GM23338 (cell line): ENCODE results near the gene SYNE1. TPM values are rescaled to one million over a fixed set of nuclear protein-coding genes. Genes with fewer than 3 reads are reported as not detected.

Experiments used
- ATAC-seq: fragments of 200-7000 bp; cut with Tn5 transposase; 3 replicates; pipeline ENCODE4 v1.9.1; 2020
- DNase-seq: peaks from one replicate; pipeline ENCODE4 v3.0.0-alpha.2; 2015; ENCODE audit warnings: low spot score
- H2AFZ ChIP-seq: fragments of 200-600 bp; sonication (generic); 2 replicates; pipeline ENCODE4 v1.8.0; 2016; ENCODE audit warnings: antibody characterized with exemption, mild to moderate bottlenecking, moderate library complexity
- H3F3A ChIP-seq: fragments of 200-600 bp; sonication (generic); replicated peaks from 2 replicates; pipeline ENCODE4 v1.8.0; 2017; ENCODE audit warnings: antibody characterized with exemption, mixed run types, low read depth
- H3K27ac ChIP-seq: fragments of 200-600 bp; sonication (generic); 2 replicates; pipeline ENCODE4 v1.6.1; 2016; ENCODE audit warnings: low read depth
- H3K27me3 ChIP-seq: fragments of 200-600 bp; sonication (generic); 2 replicates; pipeline ENCODE4 v1.8.0; 2016; ENCODE audit warnings: mild to moderate bottlenecking, mixed run types, moderate library complexity; ENCODE audit not compliant: insufficient read depth
- H3K36me3 ChIP-seq: fragments of 200-600 bp; sonication (generic); 2 replicates; pipeline ENCODE4 v1.8.0; 2016; ENCODE audit warnings: mild to moderate bottlenecking; ENCODE audit not compliant: insufficient read depth
- H3K4me1 ChIP-seq: fragments of 200-600 bp; sonication (generic); 2 replicates; pipeline ENCODE4 v1.8.0; 2016; ENCODE audit warnings: mild to moderate bottlenecking, moderate library complexity; ENCODE audit not compliant: insufficient read depth
- H3K4me2 ChIP-seq: fragments of 200-600 bp; sonication (generic); 2 replicates; pipeline ENCODE4 v1.7.1; 2017; ENCODE audit warnings: mixed run types
- H3K4me3 ChIP-seq: fragments of 200-600 bp; sonication (generic); 2 replicates; pipeline ENCODE4 v1.6.1; 2016; ENCODE audit warnings: mixed run types
- H3K79me2 ChIP-seq: fragments of 200-600 bp; sonication (generic); replicated peaks from 2 replicates; pipeline ENCODE4 v1.8.0; 2017; ENCODE audit warnings: mild to moderate bottlenecking; ENCODE audit not compliant: insufficient read depth
- H3K9me2 ChIP-seq: fragments of 200-600 bp; sonication (generic); 2 replicates; pipeline ENCODE4 v1.8.0; 2017; ENCODE audit not compliant: insufficient read depth
- H4K20me1 ChIP-seq: fragments of 200-600 bp; sonication (generic); replicated peaks from 2 replicates; pipeline ENCODE4 v1.8.0; 2017; ENCODE audit warnings: mild to moderate bottlenecking; ENCODE audit not compliant: insufficient read depth
- H3K27ac Mint-ChIP-seq: 2 replicates; pipeline ENCODE4 v1.8.0; 2020; ENCODE audit warnings: inconsistent platforms, mild to moderate bottlenecking, moderate library complexity, mixed read lengths
- H3K27me3 Mint-ChIP-seq: 3 replicates; pipeline ENCODE4 v1.8.0; 2022; ENCODE audit warnings: low read depth, mild to moderate bottlenecking, moderate library complexity, mixed read lengths, inconsistent platforms; ENCODE audit not compliant: insufficient read depth, poor library complexity
- H3K36me3 Mint-ChIP-seq: 3 replicates; pipeline ENCODE4 v1.8.0; 2021; ENCODE audit warnings: low read depth, mild to moderate bottlenecking, inconsistent platforms, moderate library complexity, mixed read lengths
- H3K4me1 Mint-ChIP-seq: 3 replicates; pipeline ENCODE4 v1.8.0; 2020; ENCODE audit warnings: mild to moderate bottlenecking, inconsistent platforms, mixed read lengths
- H3K4me3 Mint-ChIP-seq: 3 replicates; pipeline ENCODE4 v1.8.0; 2021; ENCODE audit warnings: moderate library complexity, mild to moderate bottlenecking, inconsistent platforms, mixed read lengths
- H3K9me3 Mint-ChIP-seq: 3 replicates; pipeline ENCODE4 v1.8.0; 2020; ENCODE audit warnings: moderate library complexity, mild to moderate bottlenecking, inconsistent platforms, mixed read lengths
- CREB1 ChIP-seq: fragments of 250-450 bp; sonication (Bioruptor Pico); IDR thresholded peaks from 2 replicates; pipeline ENCODE4 v1.5.0; 2020; ENCODE audit warnings: low read depth, mild to moderate bottlenecking, moderate library complexity
- EZH2 ChIP-seq: fragments of 200-600 bp; sonication (generic); IDR thresholded peaks from one replicate; pipeline ENCODE4 v1.8.0; 2017; ENCODE audit warnings: antibody characterized with exemption, mild to moderate bottlenecking, low read depth; ENCODE audit not compliant: unreplicated experiment
- EZH2phosphoT487 ChIP-seq: fragments of 200-600 bp; sonication (generic); IDR thresholded peaks from one replicate; pipeline ENCODE4 v1.8.1; 2018; ENCODE audit warnings: antibody characterized with exemption; ENCODE audit not compliant: unreplicated experiment
- JUNB ChIP-seq: IDR thresholded peaks from one replicate; pipeline ENCODE4 v1.6.1; 2016; ENCODE audit warnings: antibody characterized with exemption; ENCODE audit not compliant: unreplicated experiment
- NANOG ChIP-seq: IDR thresholded peaks from 2 replicates; pipeline ENCODE4 v1.6.1; 2016; ENCODE audit warnings: antibody characterized with exemption, borderline replicate concordance
- POLR2AphosphoS5 ChIP-seq: IDR thresholded peaks from 2 replicates; pipeline ENCODE4 v1.6.1; 2016; ENCODE audit warnings: antibody characterized with exemption, low read depth
- STAT1 ChIP-seq: IDR thresholded peaks from one replicate; pipeline ENCODE4 v1.6.1; 2016; ENCODE audit warnings: antibody characterized with exemption; ENCODE audit not compliant: unreplicated experiment
- ZNF114 ChIP-seq: fragments of 250-450 bp; sonication (Bioruptor Pico); IDR thresholded peaks from 2 replicates; pipeline ENCODE4 v1.5.0; 2020; ENCODE audit warnings: mild to moderate bottlenecking, moderate library complexity
- ZNF331 ChIP-seq: fragments of 250-450 bp; sonication (Bioruptor Pico); IDR thresholded peaks from 2 replicates; pipeline ENCODE4 v1.5.0; 2020; ENCODE audit warnings: low read depth, mild to moderate bottlenecking, moderate library complexity
- polyA plus RNA-seq: library from polyadenylated mRNA; unstranded; fragments of >200 nt; fragmentation: Nextera tagmentation; extraction: Ambion mirVana; gene quantifications from 2 replicates; pipeline ENCODE4 v1.2.1, GENCODE V29; 2016
- total RNA-seq: library from RNA; depleted of rRNA; stranded (reverse); fragments of >200 nt; shearing (Covaris generic); gene quantifications from 2 replicates; pipeline ENCODE4 v1.2.3, GENCODE V29; 2014
- TF ChIP-seq, protein P1 (sequence below): IDR thresholded peaks from one replicate; pipeline ENCODE4 v1.6.1; 2018; ENCODE audit warnings: antibody characterized with exemption; ENCODE audit not compliant: unreplicated experiment
- TF ChIP-seq, protein P2 (sequence below), 2 experiments: fragments of 200-600 bp in 1 of 2; sonication (generic) in 1 of 2; conservative IDR thresholded peaks; 2 replicates each; pipeline versions ENCODE4 v1.5.1 to v1.6.1; 2016 to 2017; ENCODE audit warnings: antibody characterized with exemption in 2 of 2, low read depth in 2 of 2, mild to moderate bottlenecking in 2 of 2, moderate library complexity in 1 of 2
- TF ChIP-seq, protein P3 (sequence below): IDR thresholded peaks from 2 replicates; pipeline ENCODE4 v1.6.1; 2016; ENCODE audit warnings: antibody characterized with exemption
- TF ChIP-seq, protein P4 (sequence below): fragments of 250-450 bp; sonication (Bioruptor Pico); IDR thresholded peaks from 2 replicates; pipeline ENCODE4 v1.5.0; 2020; ENCODE audit warnings: mild to moderate bottlenecking, moderate library complexity

SYNE1 gene
- total and polyA plus RNA-seq, 2 experiments from 2014 or later = 3.9 to 13.6 TPM

DNA sequence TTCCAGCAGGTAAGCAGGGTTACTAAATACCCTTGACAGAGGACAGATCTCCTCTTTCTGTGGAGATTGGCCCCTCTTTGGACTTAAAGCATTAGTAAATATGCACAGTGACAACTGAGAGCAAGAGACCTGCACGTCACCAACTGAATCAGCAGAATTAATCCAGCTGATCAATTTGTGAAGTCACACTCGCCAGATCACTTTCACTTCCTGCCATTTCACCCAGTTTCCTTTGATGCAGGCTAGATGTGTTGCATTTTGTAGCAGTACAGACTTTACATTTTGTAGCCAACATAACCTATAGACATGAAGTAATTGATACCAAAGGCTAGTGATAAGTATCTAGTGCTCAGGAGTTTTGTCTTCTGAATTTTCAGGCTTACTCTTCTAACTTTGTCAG, 11.9 kb downstream of the SYNE1 start:
- no peaks in the 10 kb centered on the region for H3K9me2 ChIP-seq
- no peaks in the 10 kb centered on the region for H3K36me3 Mint-ChIP-seq
- no peaks in the 10 kb centered on the region for H3K9me3 Mint-ChIP-seq
- H3K4me3 Mint-ChIP-seq = no peak overlapping the region
- H3F3A ChIP-seq = no peaks in the 10 kb centered on the region
- H2AFZ ChIP-seq = no peak overlapping the region
- H3K36me3 ChIP-seq = no peaks in the 10 kb centered on the region
- no peaks in the 10 kb centered on the region for H3K27me3 ChIP-seq
- DNase-seq = no peak
- H3K4me1 Mint-ChIP-seq = no peaks in the 10 kb centered on the region
- no peak for ATAC-seq
- H3K4me3 ChIP-seq = no peak overlapping the region
- H4K20me1 ChIP-seq = no peaks in the 10 kb centered on the region
- H3K79me2 ChIP-seq = no peaks in the 10 kb centered on the region
- no peaks in the 10 kb centered on the region for H3K4me1 ChIP-seq
- no peak overlapping the region for H3K27ac Mint-ChIP-seq
- TF ChIP-seq ZNF114 (CRISPR knock-in tag) (no peak), EZH2 (no peak), STAT1 (no peak), JUNB (no peak), POLR2AphosphoS5 (no peak), CREB1 (CRISPR knock-in tag) (no peak), NANOG (no peak), ZNF331 (no peak), EZH2phosphoT487 (no peak)
- TF ChIP-seq, protein P1, sequence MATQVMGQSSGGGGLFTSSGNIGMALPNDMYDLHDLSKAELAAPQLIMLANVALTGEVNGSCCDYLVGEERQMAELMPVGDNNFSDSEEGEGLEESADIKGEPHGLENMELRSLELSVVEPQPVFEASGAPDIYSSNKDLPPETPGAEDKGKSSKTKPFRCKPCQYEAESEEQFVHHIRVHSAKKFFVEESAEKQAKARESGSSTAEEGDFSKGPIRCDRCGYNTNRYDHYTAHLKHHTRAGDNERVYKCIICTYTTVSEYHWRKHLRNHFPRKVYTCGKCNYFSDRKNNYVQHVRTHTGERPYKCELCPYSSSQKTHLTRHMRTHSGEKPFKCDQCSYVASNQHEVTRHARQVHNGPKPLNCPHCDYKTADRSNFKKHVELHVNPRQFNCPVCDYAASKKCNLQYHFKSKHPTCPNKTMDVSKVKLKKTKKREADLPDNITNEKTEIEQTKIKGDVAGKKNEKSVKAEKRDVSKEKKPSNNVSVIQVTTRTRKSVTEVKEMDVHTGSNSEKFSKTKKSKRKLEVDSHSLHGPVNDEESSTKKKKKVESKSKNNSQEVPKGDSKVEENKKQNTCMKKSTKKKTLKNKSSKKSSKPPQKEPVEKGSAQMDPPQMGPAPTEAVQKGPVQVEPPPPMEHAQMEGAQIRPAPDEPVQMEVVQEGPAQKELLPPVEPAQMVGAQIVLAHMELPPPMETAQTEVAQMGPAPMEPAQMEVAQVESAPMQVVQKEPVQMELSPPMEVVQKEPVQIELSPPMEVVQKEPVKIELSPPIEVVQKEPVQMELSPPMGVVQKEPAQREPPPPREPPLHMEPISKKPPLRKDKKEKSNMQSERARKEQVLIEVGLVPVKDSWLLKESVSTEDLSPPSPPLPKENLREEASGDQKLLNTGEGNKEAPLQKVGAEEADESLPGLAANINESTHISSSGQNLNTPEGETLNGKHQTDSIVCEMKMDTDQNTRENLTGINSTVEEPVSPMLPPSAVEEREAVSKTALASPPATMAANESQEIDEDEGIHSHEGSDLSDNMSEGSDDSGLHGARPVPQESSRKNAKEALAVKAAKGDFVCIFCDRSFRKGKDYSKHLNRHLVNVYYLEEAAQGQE = no peak
- TF ChIP-seq, protein P2, sequence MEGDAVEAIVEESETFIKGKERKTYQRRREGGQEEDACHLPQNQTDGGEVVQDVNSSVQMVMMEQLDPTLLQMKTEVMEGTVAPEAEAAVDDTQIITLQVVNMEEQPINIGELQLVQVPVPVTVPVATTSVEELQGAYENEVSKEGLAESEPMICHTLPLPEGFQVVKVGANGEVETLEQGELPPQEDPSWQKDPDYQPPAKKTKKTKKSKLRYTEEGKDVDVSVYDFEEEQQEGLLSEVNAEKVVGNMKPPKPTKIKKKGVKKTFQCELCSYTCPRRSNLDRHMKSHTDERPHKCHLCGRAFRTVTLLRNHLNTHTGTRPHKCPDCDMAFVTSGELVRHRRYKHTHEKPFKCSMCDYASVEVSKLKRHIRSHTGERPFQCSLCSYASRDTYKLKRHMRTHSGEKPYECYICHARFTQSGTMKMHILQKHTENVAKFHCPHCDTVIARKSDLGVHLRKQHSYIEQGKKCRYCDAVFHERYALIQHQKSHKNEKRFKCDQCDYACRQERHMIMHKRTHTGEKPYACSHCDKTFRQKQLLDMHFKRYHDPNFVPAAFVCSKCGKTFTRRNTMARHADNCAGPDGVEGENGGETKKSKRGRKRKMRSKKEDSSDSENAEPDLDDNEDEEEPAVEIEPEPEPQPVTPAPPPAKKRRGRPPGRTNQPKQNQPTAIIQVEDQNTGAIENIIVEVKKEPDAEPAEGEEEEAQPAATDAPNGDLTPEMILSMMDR (conservative IDR thresholded peaks at IDR 0.05; ENCODE audit: low read depth in 2 of 2) = no peak
- TF ChIP-seq, protein P3, sequence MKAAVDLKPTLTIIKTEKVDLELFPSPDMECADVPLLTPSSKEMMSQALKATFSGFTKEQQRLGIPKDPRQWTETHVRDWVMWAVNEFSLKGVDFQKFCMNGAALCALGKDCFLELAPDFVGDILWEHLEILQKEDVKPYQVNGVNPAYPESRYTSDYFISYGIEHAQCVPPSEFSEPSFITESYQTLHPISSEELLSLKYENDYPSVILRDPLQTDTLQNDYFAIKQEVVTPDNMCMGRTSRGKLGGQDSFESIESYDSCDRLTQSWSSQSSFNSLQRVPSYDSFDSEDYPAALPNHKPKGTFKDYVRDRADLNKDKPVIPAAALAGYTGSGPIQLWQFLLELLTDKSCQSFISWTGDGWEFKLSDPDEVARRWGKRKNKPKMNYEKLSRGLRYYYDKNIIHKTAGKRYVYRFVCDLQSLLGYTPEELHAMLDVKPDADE = no peak
- TF ChIP-seq, protein P4, sequence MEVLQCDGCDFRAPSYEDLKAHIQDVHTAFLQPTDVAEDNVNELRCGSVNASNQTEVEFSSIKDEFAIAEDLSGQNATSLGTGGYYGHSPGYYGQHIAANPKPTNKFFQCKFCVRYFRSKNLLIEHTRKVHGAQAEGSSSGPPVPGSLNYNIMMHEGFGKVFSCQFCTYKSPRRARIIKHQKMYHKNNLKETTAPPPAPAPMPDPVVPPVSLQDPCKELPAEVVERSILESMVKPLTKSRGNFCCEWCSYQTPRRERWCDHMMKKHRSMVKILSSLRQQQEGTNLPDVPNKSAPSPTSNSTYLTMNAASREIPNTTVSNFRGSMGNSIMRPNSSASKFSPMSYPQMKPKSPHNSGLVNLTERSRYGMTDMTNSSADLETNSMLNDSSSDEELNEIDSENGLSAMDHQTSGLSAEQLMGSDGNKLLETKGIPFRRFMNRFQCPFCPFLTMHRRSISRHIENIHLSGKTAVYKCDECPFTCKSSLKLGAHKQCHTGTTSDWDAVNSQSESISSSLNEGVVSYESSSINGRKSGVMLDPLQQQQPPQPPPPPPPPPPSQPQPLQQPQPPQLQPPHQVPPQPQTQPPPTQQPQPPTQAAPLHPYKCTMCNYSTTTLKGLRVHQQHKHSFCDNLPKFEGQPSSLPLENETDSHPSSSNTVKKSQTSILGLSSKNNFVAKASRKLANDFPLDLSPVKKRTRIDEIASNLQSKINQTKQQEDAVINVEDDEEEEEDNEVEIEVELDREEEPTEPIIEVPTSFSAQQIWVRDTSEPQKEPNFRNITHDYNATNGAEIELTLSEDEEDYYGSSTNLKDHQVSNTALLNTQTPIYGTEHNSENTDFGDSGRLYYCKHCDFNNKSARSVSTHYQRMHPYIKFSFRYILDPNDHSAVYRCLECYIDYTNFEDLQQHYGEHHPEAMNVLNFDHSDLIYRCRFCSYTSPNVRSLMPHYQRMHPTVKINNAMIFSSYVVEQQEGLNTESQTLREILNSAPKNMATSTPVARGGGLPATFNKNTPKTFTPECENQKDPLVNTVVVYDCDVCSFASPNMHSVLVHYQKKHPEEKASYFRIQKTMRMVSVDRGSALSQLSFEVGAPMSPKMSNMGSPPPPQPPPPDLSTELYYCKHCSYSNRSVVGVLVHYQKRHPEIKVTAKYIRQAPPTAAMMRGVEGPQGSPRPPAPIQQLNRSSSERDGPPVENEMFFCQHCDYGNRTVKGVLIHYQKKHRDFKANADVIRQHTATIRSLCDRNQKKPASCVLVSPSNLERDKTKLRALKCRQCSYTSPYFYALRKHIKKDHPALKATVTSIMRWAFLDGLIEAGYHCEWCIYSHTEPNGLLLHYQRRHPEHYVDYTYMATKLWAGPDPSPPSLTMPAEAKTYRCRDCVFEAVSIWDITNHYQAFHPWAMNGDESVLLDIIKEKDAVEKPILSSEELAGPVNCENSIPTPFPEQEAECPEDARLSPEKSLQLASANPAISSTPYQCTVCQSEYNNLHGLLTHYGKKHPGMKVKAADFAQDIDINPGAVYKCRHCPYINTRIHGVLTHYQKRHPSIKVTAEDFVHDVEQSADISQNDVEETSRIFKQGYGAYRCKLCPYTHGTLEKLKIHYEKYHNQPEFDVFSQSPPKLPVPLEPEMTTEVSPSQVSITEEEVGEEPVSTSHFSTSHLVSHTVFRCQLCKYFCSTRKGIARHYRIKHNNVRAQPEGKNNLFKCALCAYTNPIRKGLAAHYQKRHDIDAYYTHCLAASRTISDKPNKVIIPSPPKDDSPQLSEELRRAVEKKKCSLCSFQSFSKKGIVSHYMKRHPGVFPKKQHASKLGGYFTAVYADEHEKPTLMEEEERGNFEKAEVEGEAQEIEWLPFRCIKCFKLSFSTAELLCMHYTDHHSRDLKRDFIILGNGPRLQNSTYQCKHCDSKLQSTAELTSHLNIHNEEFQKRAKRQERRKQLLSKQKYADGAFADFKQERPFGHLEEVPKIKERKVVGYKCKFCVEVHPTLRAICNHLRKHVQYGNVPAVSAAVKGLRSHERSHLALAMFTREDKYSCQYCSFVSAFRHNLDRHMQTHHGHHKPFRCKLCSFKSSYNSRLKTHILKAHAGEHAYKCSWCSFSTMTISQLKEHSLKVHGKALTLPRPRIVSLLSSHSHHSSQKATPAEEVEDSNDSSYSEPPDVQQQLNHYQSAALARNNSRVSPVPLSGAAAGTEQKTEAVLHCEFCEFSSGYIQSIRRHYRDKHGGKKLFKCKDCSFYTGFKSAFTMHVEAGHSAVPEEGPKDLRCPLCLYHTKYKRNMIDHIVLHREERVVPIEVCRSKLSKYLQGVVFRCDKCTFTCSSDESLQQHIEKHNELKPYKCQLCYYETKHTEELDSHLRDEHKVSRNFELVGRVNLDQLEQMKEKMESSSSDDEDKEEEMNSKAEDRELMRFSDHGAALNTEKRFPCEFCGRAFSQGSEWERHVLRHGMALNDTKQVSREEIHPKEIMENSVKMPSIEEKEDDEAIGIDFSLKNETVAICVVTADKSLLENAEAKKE (CRISPR knock-in tag) = no peak
- H3K4me2 ChIP-seq = no peak overlapping the region
- H3K27me3 Mint-ChIP-seq = no peaks in the 10 kb centered on the region
- H3K27ac ChIP-seq = no peak overlapping the region
